GM21360 (cell line): ENCODE data around the gene CDK19.
"Not testable (repeated sequence)": the region's sequence is repeated elsewhere in the genome, so short reads cannot be mapped to it uniquely, and the experiment has no call there.

Source experiments
- ATAC-seq: cut with Tn5 transposase; IDR thresholded peaks from one replicate; pipeline ENCODE4 v1.9.1; 2021; ENCODE audit warnings: mild to moderate bottlenecking, moderate library complexity; ENCODE audit not compliant: unreplicated experiment

Gene CDK19

GRCh38 chr6:110593637-110594036 lies 221.6 kb downstream of the CDK19 start:
- no peak for ATAC-seq

- ATAC-seq = no peak
These were observed 222.5 kb downstream of the CDK19 start for GRCh38 chr6:110592765-110593164.

DNA sequence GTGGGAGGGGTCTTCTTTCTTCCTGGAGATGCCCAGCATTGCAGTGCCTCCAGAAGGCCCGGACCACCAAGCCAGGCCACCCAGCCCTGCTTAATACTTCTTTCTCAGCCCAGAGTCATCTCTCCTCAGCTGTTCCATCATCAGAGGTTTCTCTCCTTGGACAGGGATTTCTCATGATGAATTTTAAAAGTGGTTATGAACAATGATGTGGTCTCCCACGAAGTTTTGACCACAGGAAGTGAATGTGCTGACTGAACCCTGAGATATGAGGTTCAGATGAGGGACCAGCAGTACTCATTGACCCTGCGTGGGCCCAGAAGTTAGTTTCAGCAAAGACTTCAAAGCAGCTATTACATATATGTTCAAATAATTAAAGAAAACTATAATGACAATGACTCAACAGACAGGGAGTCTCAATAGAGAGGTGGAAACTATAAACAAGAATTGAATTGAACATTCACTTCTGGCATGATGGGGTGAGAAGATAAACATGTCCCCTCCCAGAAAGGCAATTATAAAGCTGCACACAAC lies 224.4 kb downstream of the CDK19 start:
- ATAC-seq = no peak

DNA sequence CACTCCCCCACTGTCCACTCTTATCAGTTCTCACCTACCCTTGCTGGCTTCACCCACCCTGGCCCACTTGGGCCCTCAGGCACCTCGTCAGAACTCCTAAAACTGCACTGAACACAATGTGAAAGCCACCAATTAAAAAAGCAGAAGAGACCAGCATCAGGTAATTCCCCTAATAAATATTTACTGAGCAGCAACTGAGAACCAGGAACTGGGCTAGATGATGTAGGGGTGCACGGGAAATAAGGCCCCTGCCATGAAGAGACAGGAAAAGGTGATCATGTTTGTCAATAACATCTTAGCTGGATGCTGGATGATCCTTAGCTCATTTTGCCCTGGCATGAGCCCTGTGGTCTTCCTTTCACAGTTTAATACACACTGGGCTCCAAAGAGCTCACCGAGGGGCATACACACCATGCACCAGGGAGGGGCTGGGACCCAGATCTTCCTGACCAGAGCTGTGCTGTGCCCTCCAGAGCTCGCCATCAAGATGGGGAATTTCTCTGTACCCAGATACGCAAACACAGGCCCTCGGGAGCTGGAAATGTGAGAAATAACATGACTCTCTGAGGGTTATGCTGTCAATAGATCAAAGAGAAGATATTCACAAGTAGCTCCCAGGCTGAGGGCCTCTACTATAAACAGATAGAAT lies 225.3 kb downstream of the CDK19 start:
- ATAC-seq = peak; percentile 89

GRCh38 chr6:110587328-110587727 lies 227.9 kb downstream of the CDK19 start:
- no peak for ATAC-seq

- ATAC-seq = no peak
These were observed 233.6 kb downstream of the CDK19 start for GRCh38 chr6:110581679-110582078.

DNA sequence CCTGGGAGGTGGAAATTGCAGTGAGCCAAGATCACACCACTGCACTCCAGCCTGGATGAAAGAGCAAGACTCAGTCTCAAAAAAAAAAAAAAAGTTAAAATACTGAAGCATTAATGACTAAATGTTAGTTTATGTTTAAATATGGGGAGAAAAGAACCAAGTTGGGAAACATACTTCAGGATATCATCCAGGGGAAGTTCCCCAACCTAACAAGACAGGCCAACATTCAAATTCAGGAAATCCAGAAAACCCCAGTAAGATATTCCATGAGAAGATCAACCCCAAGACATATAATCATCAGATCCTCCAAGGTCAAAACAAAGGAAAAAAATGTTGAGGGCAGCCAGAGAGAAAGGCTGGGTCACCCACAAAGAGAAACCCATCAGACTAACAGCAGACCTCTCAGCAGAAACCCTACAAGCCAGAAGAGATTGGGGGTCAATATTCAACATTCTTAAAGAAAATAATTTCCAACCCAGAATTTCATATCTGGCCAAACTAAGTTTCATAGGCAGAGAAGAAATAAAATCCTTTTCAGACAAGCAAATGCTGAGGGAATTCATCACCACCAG lies 237.6 kb downstream of the CDK19 start:
- ATAC-seq = not testable (repeated sequence)

- no peak for ATAC-seq
These were observed 239.3 kb downstream of the CDK19 start for GRCh38 chr6:110575925-110576463.

- ATAC-seq = no peak
These were observed 240.5 kb downstream of the CDK19 start for GRCh38 chr6:110574817-110575216.

DNA sequence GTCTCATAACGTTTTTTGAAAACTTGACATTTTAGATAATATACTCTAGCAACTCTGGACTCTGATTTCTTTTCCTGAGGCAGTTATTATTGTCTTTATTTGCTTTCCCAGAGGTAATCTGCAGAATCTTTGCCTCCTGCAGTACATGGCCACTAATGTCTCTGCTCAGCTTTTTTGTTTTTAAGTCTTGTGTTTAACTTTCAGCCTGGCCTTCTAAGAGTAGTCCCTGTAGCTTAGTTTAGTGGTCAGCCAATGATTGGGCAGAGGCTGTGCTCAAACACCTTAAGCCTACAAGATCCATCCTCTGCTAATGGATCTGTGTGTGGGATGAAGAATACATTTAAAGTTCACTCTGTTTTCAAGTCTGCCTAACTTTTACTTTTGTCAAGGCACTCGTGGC lies 241.7 kb downstream of the CDK19 start:
- no peak for ATAC-seq

- ATAC-seq = no peak
These were observed 242.1 kb downstream of the CDK19 start for GRCh38 chr6:110573136-110573535.

- no peak for ATAC-seq
These were observed 247.1 kb downstream of the CDK19 start for GRCh38 chr6:110567957-110568696.

- ATAC-seq = no peak
These were observed 248.7 kb downstream of the CDK19 start for GRCh38 chr6:110566346-110567125.

- no peak for ATAC-seq
These were observed 250.4 kb downstream of the CDK19 start for GRCh38 chr6:110564703-110565421.

DNA sequence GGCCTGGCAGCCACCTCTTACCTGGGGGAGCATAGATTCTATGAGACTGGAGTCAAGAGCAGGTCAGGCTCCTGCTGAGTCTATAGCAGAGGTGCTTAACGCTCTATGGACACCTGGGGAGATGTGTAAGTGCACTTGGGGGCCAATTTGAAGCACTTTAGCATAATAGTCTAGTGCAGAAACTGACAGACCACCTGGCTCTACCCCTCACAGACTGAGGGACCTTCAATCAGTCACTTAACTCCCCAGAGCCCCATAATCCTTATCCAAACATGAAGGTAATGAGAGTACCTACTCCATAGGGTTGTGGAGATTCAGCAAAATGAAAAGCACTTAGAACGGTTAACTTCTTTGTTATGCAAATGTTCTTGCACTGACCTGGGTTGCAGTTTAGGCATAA lies 251.6 kb downstream of the CDK19 start:
- ATAC-seq = no peak

- ATAC-seq = no peak
These were observed 252.9 kb downstream of the CDK19 start for GRCh38 chr6:110562316-110562915.

GRCh38 chr6:110561696-110562095 lies 253.6 kb downstream of the CDK19 start:
- no peak for ATAC-seq

GRCh38 chr6:110561008-110561396 lies 254.3 kb downstream of the CDK19 start:
- ATAC-seq = no peak

- ATAC-seq = no peak
These were observed 254.8 kb downstream of the CDK19 start for GRCh38 chr6:110560239-110561007.
